Lung (tissue), 12 donors: ENCODE data around the gene RASIP1. TPM values are rescaled to one million over a fixed set of nuclear protein-coding genes. Genes with fewer than 3 reads are reported as not detected.

Experiments
- ATAC-seq: fragments of 200-7000 bp; cut with Tn5 transposase; one replicate; pipeline ENCODE4 v1.9.1; 2020; ENCODE audit warnings: moderate number of reproducible peaks; ENCODE audit not compliant: insufficient read depth, low FRiP score
- DNase-seq, 3 donors: peaks; one replicate each; pipeline ENCODE4 v3.0.0-alpha.2; 2013 to 2017
- H3K27ac ChIP-seq, 2 donors: one replicate each; pipeline ENCODE4 v1.5.1; 2013; ENCODE audit warnings: mild to moderate bottlenecking in 2 of 2, moderate library complexity in 2 of 2, control low read depth in 1 of 2, inconsistent platforms in 1 of 2, low read depth in 1 of 2, low read length in 1 of 2
- H3K27me3 ChIP-seq, 3 donors: one replicate each; pipeline ENCODE4 v1.5.1; 2013; ENCODE audit warnings: low read length in 2 of 3; ENCODE audit not compliant: control insufficient read depth in 3 of 3, insufficient read depth in 3 of 3
- H3K36me3 ChIP-seq, 4 donors: one replicate each; pipeline ENCODE4 v1.5.1; 2013; ENCODE audit warnings: low read length in 4 of 4, mild to moderate bottlenecking in 1 of 4, moderate library complexity in 1 of 4; ENCODE audit not compliant: control insufficient read depth in 4 of 4, insufficient read depth in 4 of 4
- H3K4me1 ChIP-seq, 5 donors: one replicate each; pipeline ENCODE4 v1.5.1; 2013; ENCODE audit warnings: low read length in 5 of 5, mild to moderate bottlenecking in 2 of 5, moderate library complexity in 1 of 5; ENCODE audit not compliant: control insufficient read depth in 5 of 5, insufficient read depth in 5 of 5
- H3K4me3 ChIP-seq: one replicate; pipeline ENCODE4 v1.5.1; 2013; ENCODE audit warnings: mild to moderate bottlenecking, control low read depth, moderate library complexity
- H3K9ac ChIP-seq, 2 donors: one replicate each; pipeline ENCODE4 v1.5.1; 2013; ENCODE audit warnings: low read length in 2 of 2, control low read depth in 1 of 2; ENCODE audit not compliant: insufficient read depth in 1 of 2
- H3K9me3 ChIP-seq, 4 donors: one replicate each; pipeline ENCODE4 v1.5.1; 2013; ENCODE audit warnings: low read length in 3 of 4, mild to moderate bottlenecking in 1 of 4, moderate library complexity in 1 of 4; ENCODE audit not compliant: control insufficient read depth in 4 of 4, insufficient read depth in 3 of 4
- CTCF ChIP-seq: IDR thresholded peaks from 2 replicates; pipeline ENCODE4 v1.5.1; 2012; ENCODE audit warnings: mild to moderate bottlenecking; ENCODE audit errors: control extremely low read depth, extremely low read depth
- WGBS, 2 donors: extraction: QIAGEN DNeasy Blood & Tissue Kit; methylation state at CpG; one replicate each; pipeline ENCODE4 v1.1.7; 2013; 5-methylcytosine and 5-hydroxymethylcytosine counted together
- polyA plus RNA-seq, 2 donors: library from polyadenylated mRNA; stranded (reverse); fragments of 200-250 nt; gene quantifications; one replicate each; pipeline ENCODE4 v1.2.1, GENCODE V29; 2013
- total RNA-seq, 2 donors: library from RNA; depleted of rRNA in 1 of 2; stranded (reverse); fragments of >200 nt in 1 of 2; gene quantifications; one replicate each; pipeline ENCODE4 v1.2.1, GENCODE V29; 2014 to 2021
- donor health status: control.
- donor health status: control.
- donor health status: Bipolar disorder and iron deficiency.
- donor health status: healthy.
- donor health status: DM: yes; HTN: yes; CAD: no.

The RASIP1 gene
- total and polyA plus RNA-seq, 4 donors = 24.7 to 37.9 (median 29.5) TPM

DNA sequence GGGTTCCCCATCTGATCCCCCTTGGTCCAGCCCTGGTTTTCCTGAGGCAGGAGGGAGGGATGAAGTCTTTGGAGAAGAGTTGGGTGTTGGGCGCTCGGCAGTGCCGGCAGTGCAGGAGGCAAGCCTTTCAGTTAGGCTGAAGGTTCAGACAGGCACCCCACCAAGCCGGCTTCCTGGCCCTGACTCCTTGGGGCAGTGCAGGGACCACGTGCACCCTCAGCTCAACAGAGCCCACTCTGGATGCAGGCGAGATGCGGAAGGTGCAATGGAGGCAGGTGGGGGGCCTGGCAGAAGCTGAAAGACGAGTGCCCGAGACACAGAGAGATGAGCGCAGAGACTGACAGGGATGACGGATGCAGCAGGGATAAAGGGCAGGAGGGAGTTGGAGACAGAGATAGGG is 31.9 kb downstream of the RASIP1 start:
- TF ChIP-seq CTCF = no peak
- Histone ChIP-seq H3K36me3 (peaks cover 0 to 3% (median 0%) of the 10 kb centered on the region in 4 donors), H3K4me1 (peaks cover 0 to 4% (median 2%) of the 10 kb centered on the region in 5 donors), H3K27ac (no peak overlapping the region), H3K9ac (no peak overlapping the region), H3K27me3 (no peaks in the 10 kb centered on the region), H3K4me3 (no peak overlapping the region), H3K9me3 (peaks cover 0 to 3% (median 0%) of the 10 kb centered on the region in 4 donors)
- no peak for DNase-seq
- ATAC-seq = no peak
- WGBS, 2 donors = 74 to 78% methylated on average over 11 of the region's 11 CpGs

GRCh38 chr19:48705431-48705830 is 35.0 kb downstream of the RASIP1 start:
- no peak overlapping the region for H3K27ac ChIP-seq
- WGBS, 2 donors = 43 to 66% methylated on average over 2 of the region's 2 CpGs
- no peaks in the 10 kb centered on the region for H3K27me3 ChIP-seq
- H3K4me3 ChIP-seq = no peak overlapping the region
- no peak overlapping the region for H3K9ac ChIP-seq
- no peak for TF ChIP-seq CTCF
- no peaks in the 10 kb centered on the region for H3K4me1 ChIP-seq
- peaks cover 0 to 5% (median 1%) of the 10 kb centered on the region in 4 donors for H3K36me3 ChIP-seq
- peak in 1 of 3 donors; percentile 14 for DNase-seq
- ATAC-seq = no peak
- H3K9me3 ChIP-seq = no peaks in the 10 kb centered on the region

GRCh38 chr19:48703316-48703715 is 37.1 kb downstream of the RASIP1 start:
- no peak for TF ChIP-seq CTCF
- H3K4me1 ChIP-seq = no peaks in the 10 kb centered on the region
- 94 to 98% methylated on average over 23 of the region's 23 CpGs for WGBS, 2 donors
- H3K27ac ChIP-seq = no peak overlapping the region
- no peaks in the 10 kb centered on the region for H3K9me3 ChIP-seq
- no peak for ATAC-seq
- DNase-seq = no peak
- no peaks in the 10 kb centered on the region for H3K27me3 ChIP-seq
- H3K9ac ChIP-seq = no peak overlapping the region
- peaks cover 0 to 5% (median 1%) of the 10 kb centered on the region in 4 donors for H3K36me3 ChIP-seq
- H3K4me3 ChIP-seq = no peak overlapping the region

GRCh38 chr19:48702701-48703100 is 37.7 kb downstream of the RASIP1 start:
- ATAC-seq = no peak
- H3K27me3 ChIP-seq = no peaks in the 10 kb centered on the region
- no peak for TF ChIP-seq CTCF
- WGBS, 2 donors = 91 to 93% methylated on average over 13 of the region's 13 CpGs
- H3K4me3 ChIP-seq = no peak overlapping the region
- DNase-seq = no peak
- no peaks in the 10 kb centered on the region for H3K9me3 ChIP-seq
- H3K9ac ChIP-seq = no peak overlapping the region
- peaks cover 0 to 5% (median 1%) of the 10 kb centered on the region in 4 donors for H3K36me3 ChIP-seq
- H3K27ac ChIP-seq = no peak overlapping the region
- H3K4me1 ChIP-seq = no peaks in the 10 kb centered on the region
